Neural cell (in vitro differentiated cells): ENCODE results near the gene PLD4. TPM values are rescaled to one million over a fixed set of nuclear protein-coding genes. Genes with fewer than 3 reads are reported as not detected.

Source experiments
- H2AFZ ChIP-seq: fragments of 200-600, 300-800 bp; sonication (generic), shearing (Covaris generic); 2 replicates; pipeline ENCODE4 v1.6.0; 2014; ENCODE audit warnings: low read depth, mild to moderate bottlenecking, antibody characterized with exemption, low read length, moderate library complexity
- H3F3A ChIP-seq: fragments of 200-600 bp; shearing (Covaris generic); 2 replicates; pipeline ENCODE4 v1.6.1; 2016; ENCODE audit warnings: mild to moderate bottlenecking, moderate library complexity, mixed read lengths, antibody characterized with exemption, low read length; ENCODE audit not compliant: insufficient read depth, poor library complexity, severe bottlenecking
- H3K27ac ChIP-seq: fragments of 200-600, 300-800 bp; sonication (generic), shearing (Covaris generic); 2 replicates; pipeline ENCODE4 v1.5.1; 2014; ENCODE audit warnings: mild to moderate bottlenecking, low read length, moderate library complexity
- H3K27me3 ChIP-seq: fragments of 300-800, 200-600 bp; sonication (generic), shearing (Covaris generic); 2 replicates; pipeline ENCODE4 v1.6.0; 2014; ENCODE audit warnings: mild to moderate bottlenecking, low read depth, low read length, moderate library complexity; ENCODE audit not compliant: insufficient read depth
- H3K36me3 ChIP-seq: fragments of 300-800, 200-600 bp; sonication (generic), shearing (Covaris generic); 2 replicates; pipeline ENCODE4 v1.5.1; 2014; ENCODE audit warnings: mild to moderate bottlenecking, antibody characterized with exemption, low read length, moderate library complexity; ENCODE audit not compliant: insufficient read depth
- H3K4me2 ChIP-seq: fragments of 300-800, 200-600 bp; sonication (generic), shearing (Covaris generic); 2 replicates; pipeline ENCODE4 v1.6.0; 2014; ENCODE audit warnings: mild to moderate bottlenecking, low read length
- H3K4me3 ChIP-seq: fragments of 300-800, 200-600 bp; sonication (generic), shearing (Covaris generic); 2 replicates; pipeline ENCODE4 v1.5.1; 2014; ENCODE audit warnings: mild to moderate bottlenecking, low read length, moderate library complexity
- H3K79me2 ChIP-seq: fragments of 200-600 bp; shearing (Covaris generic); replicated peaks from 2 replicates; pipeline ENCODE4 v1.6.0; 2014; ENCODE audit warnings: mild to moderate bottlenecking, low read length, moderate library complexity; ENCODE audit not compliant: insufficient read depth
- H3K9ac ChIP-seq: fragments of 300-800, 200-600 bp; sonication (generic), shearing (Covaris generic); 2 replicates; pipeline ENCODE4 v1.6.1; 2016; ENCODE audit warnings: mild to moderate bottlenecking, low read length, mixed read lengths
- H3K9me2 ChIP-seq: fragments of 200-600 bp; shearing (Covaris generic); 2 replicates; pipeline ENCODE4 v1.6.1; 2016; ENCODE audit warnings: mild to moderate bottlenecking, low read length, mixed read lengths; ENCODE audit not compliant: insufficient read depth
- H3K9me3 ChIP-seq: fragments of 200-600, 300-800 bp; sonication (generic), shearing (Covaris generic); 2 replicates; pipeline ENCODE4 v1.6.1; 2016; ENCODE audit warnings: mild to moderate bottlenecking, mixed run types, low read length, moderate library complexity, mixed read lengths
- H4K20me1 ChIP-seq: fragments of 200-600 bp; shearing (Covaris generic); 2 replicates; pipeline ENCODE4 v1.6.1; 2016; ENCODE audit warnings: mild to moderate bottlenecking, mixed run types; ENCODE audit not compliant: insufficient read depth
- CTCF ChIP-seq: fragments of 450-650 bp; IDR thresholded peaks from 2 replicates; pipeline ENCODE4 v1.5.1; 2014; ENCODE audit warnings: antibody characterized with exemption, mild to moderate bottlenecking, moderate library complexity; ENCODE audit not compliant: poor library complexity, severe bottlenecking
- EP300 ChIP-seq: fragments of 450-650 bp; conservative IDR thresholded peaks from 2 replicates; pipeline ENCODE4 v1.6.1; 2014; ENCODE audit warnings: antibody characterized with exemption, mild to moderate bottlenecking, moderate library complexity; ENCODE audit not compliant: poor library complexity, severe bottlenecking
- EZH2 ChIP-seq: fragments of 200-600, 300-800 bp; shearing (Covaris generic), sonication (generic); IDR thresholded peaks from 2 replicates; pipeline ENCODE4 v1.6.1; 2014; ENCODE audit warnings: antibody characterized with exemption, low read length, borderline replicate concordance, mild to moderate bottlenecking; ENCODE audit not compliant: insufficient read depth, poor library complexity, severe bottlenecking
- MXI1 ChIP-seq: fragments of 450-650 bp; conservative IDR thresholded peaks from 2 replicates; pipeline ENCODE4 v1.6.1; 2014; ENCODE audit warnings: antibody characterized with exemption, mild to moderate bottlenecking; ENCODE audit not compliant: poor library complexity, severe bottlenecking
- POLR2AphosphoS5 ChIP-seq: IDR thresholded peaks from 2 replicates; pipeline ENCODE4 v1.6.1; 2012
- RAD21 ChIP-seq: fragments of 450-650 bp; conservative IDR thresholded peaks from 2 replicates; pipeline ENCODE4 v1.6.1; 2014; ENCODE audit warnings: antibody characterized with exemption, mild to moderate bottlenecking, moderate library complexity
- REST ChIP-seq: IDR thresholded peaks from 2 replicates; pipeline ENCODE4 v1.6.1; 2012; ENCODE audit warnings: borderline replicate concordance
- SMC3 ChIP-seq: fragments of 450-650 bp; conservative IDR thresholded peaks from 2 replicates; pipeline ENCODE4 v1.6.1; 2014; ENCODE audit warnings: antibody characterized with exemption, mild to moderate bottlenecking, moderate library complexity; ENCODE audit not compliant: poor library complexity
- TAF1 ChIP-seq: IDR thresholded peaks from 2 replicates; pipeline ENCODE4 v1.6.1; 2012; ENCODE audit warnings: low read depth
- polyA plus RNA-seq: library from polyadenylated mRNA; depleted of rRNA; stranded (reverse); fragments of >200 nt; gene quantifications from 2 replicates; pipeline ENCODE4 v1.2.3, GENCODE V29; 2014

PLD4 gene
- polyA plus RNA-seq, 1 donor from 2014 or later, result not detected

- TF ChIP-seq RAD21 (no peak), SMC3 (no peak)
These were observed 42.9 kb downstream of the PLD4 start (continued) for GRCh38 chr14:104967386-104968152.

- Histone ChIP-seq H3K4me3 (no peak overlapping the region), H3K27me3 (no peaks in the 10 kb centered on the region), H4K20me1 (no peaks in the 10 kb centered on the region), H2AFZ (no peak overlapping the region), H3K4me2 (no peak overlapping the region), H3K9me2 (no peaks in the 10 kb centered on the region), H3K79me2 (no peaks in the 10 kb centered on the region), H3K27ac (no peak overlapping the region), H3K36me3 (no peaks in the 10 kb centered on the region), H3F3A (no peaks in the 10 kb centered on the region), H3K9me3 (no peaks in the 10 kb centered on the region), H3K9ac (no peak overlapping the region)
- TF ChIP-seq CTCF, result no peak
- no peak for TF ChIP-seq RAD21
- TF ChIP-seq MXI1, result no peak
- TF ChIP-seq EZH2, result no peak
- TF ChIP-seq SMC3, result no peak
- no peak for TF ChIP-seq TAF1
- TF ChIP-seq REST, result no peak
- TF ChIP-seq POLR2AphosphoS5, result no peak
- no peak for TF ChIP-seq EP300
These were observed 43.5 kb downstream of the PLD4 start for GRCh38 chr14:104968153-104968527.
